HAP-1 (cell line): ENCODE results near the gene PDLIM1.
"Not testable (repeated sequence)": the region's sequence is repeated elsewhere in the genome, so short reads cannot be mapped to it uniquely, and the experiment has no call there.

Experiments
- DNase-seq, 2 experiments: peaks; one replicate each; pipeline ENCODE4 v3.0.0-alpha.2; 2016 to 2020; ENCODE audit warnings: low spot score in 2 of 2
- H3K27me3 ChIP-seq: fragments of 250-450 bp; sonication (Bioruptor Pico); 2 replicates; pipeline ENCODE4 v1.5.1; 2020; ENCODE audit warnings: low read depth, mild to moderate bottlenecking, moderate library complexity
- H3K36me3 ChIP-seq: fragments of 250-450 bp; sonication (Bioruptor Pico); replicated peaks from 2 replicates; pipeline ENCODE4 v1.5.1; 2020; ENCODE audit warnings: mild to moderate bottlenecking
- H3K4me1 ChIP-seq: fragments of 250-450 bp; sonication (Bioruptor Pico); 2 replicates; pipeline ENCODE4 v1.5.1; 2020; ENCODE audit warnings: mild to moderate bottlenecking
- H3K4me3 ChIP-seq: fragments of 250-450 bp; sonication (Bioruptor Pico); 2 replicates; pipeline ENCODE4 v1.5.1; 2020; ENCODE audit warnings: mild to moderate bottlenecking, moderate library complexity
- H3K9me3 ChIP-seq: fragments of 250-450 bp; sonication (Bioruptor Pico); 2 replicates; pipeline ENCODE4 v1.5.1; 2020; ENCODE audit warnings: mild to moderate bottlenecking, moderate library complexity
- in situ Hi-C: fragments of 300-500 bp; cut with MboI; formaldehyde crosslinking; loops from 3 replicates; pipeline ENCODE4 v1.14.3; 2020; ENCODE audit warnings: low sequenced_read_pairs, inconsistent platforms, mixed read lengths

Gene PDLIM1

GRCh38 chr10:95229724-95230627 lies 60.8 kb downstream of the PDLIM1 start:
- Histone ChIP-seq H3K36me3 (0 out of 2 replicates have a peak, but pooled peaks cover 2% of the 10 kb centered on the region), H3K9me3 (peaks cover 9% of the 10 kb centered on the region; the same call in 1 of the 2 replicates), H3K4me3 (no peak overlapping the region), H3K27me3 (no peaks in the 10 kb centered on the region), H3K4me1 (peaks cover 11% of the 10 kb centered on the region)
- in situ Hi-C loops: no loop called here
- DNase-seq: peak; percentile 66 to 80

GRCh38 chr10:95228934-95229723 lies 61.7 kb downstream of the PDLIM1 start:
- H3K4me1 ChIP-seq: peaks cover 11% of the 10 kb centered on the region
- H3K4me3 ChIP-seq, H3K36me3 ChIP-seq, H3K9me3 ChIP-seq, H3K27me3 ChIP-seq, in situ Hi-C loops, DNase-seq: not testable (repeated sequence)

GRCh38 chr10:95225136-95225535 lies 65.7 kb downstream of the PDLIM1 start:
- in situ Hi-C loops: no loop called here
- no peak overlapping the region for H3K4me3 ChIP-seq

DNA sequence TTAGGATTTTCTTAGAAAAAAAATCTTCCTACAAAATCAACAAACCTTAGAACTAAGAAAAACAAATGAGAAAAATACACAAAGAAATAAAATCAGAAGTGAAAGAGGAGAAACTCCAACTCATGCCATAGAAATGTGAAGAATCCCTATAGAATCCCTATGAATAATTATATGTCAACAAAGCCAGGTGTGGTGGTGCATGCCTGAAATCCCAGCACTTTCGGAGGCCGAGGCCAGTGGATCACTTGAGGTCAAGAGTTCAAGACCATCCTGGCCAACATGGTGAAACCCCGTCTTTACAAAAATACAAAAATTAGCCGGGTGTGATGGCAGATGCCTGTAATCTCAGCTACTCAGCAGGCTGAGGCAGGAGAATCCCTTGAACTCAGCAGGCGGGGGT lies 69.7 kb downstream of the PDLIM1 start:
- in situ Hi-C loops: no loop called here
- H3K36me3 ChIP-seq: no peaks in the 10 kb centered on the region
- no peaks in the 10 kb centered on the region for H3K27me3 ChIP-seq
- no peak for DNase-seq
- no peak overlapping the region for H3K4me3 ChIP-seq
- no peaks in the 10 kb centered on the region for H3K4me1 ChIP-seq
- no peaks in the 10 kb centered on the region for H3K9me3 ChIP-seq

More at GRCh38 chr10:95225136-95225535, 65.7 kb downstream of the PDLIM1 start:
- Histone ChIP-seq H3K9me3 (0 out of 2 replicates have a peak, but pooled peaks cover 5% of the 10 kb centered on the region), H3K36me3 (no peaks in the 10 kb centered on the region), H3K4me1 (peaks cover 6% of the 10 kb centered on the region), H3K27me3 (no peaks in the 10 kb centered on the region)
- DNase-seq: no peak

GRCh38 chr10:95220539-95220938 lies 70.3 kb downstream of the PDLIM1 start:
- Histone ChIP-seq H3K36me3 (no peaks in the 10 kb centered on the region), H3K4me3 (no peak overlapping the region), H3K9me3 (no peaks in the 10 kb centered on the region), H3K27me3 (no peaks in the 10 kb centered on the region), H3K4me1 (no peaks in the 10 kb centered on the region)
- in situ Hi-C loops: no loop called here
- no peak for DNase-seq

DNA sequence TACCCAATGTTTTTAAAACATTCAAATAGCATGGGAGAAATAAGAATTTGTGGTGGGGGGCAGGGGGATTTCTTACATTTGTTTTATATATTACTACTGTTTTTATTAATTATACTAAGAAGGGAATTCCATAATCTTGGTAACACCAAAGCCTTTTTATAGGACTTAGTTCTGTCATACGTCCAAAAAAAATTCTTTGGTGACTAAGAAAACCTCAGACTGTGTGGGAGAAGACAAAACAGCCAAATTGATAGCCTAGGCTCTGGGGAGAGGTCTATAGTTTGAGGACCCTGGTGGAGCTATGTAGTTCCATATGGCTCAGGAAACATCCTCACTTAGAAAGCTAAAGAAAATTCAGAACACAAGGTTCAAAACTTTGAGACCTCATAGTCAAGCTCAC lies 73.3 kb downstream of the PDLIM1 start:
- DNase-seq: no peak
- in situ Hi-C loops: no loop called here
- Histone ChIP-seq H3K27me3 (no peaks in the 10 kb centered on the region), H3K36me3 (no peaks in the 10 kb centered on the region), H3K4me1 (no peaks in the 10 kb centered on the region), H3K4me3 (no peak overlapping the region), H3K9me3 (no peaks in the 10 kb centered on the region)

DNA sequence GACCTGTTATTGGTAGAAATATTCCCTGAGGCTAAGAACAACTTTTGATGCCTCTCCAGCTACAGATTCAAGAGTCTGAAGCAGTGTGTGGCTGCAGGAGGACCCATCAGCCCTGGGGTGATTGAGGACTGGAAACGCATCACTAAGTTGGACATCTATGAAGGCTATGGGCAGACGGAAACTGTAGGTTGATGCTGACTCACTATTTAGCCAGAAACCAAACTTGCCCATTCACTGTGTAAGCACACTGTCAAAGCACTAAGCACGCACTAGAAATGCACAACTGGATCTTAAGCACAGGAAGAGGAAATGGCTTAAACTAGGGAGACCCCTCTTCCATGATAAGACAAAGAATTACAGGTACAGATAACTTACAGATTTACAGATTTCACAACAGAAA lies 76.0 kb downstream of the PDLIM1 start:
- no peak for DNase-seq
- in situ Hi-C loops: no loop called here
- Histone ChIP-seq H3K4me3 (no peak overlapping the region), H3K4me1 (no peaks in the 10 kb centered on the region), H3K36me3 (no peaks in the 10 kb centered on the region), H3K9me3 (no peaks in the 10 kb centered on the region), H3K27me3 (no peaks in the 10 kb centered on the region)

DNA sequence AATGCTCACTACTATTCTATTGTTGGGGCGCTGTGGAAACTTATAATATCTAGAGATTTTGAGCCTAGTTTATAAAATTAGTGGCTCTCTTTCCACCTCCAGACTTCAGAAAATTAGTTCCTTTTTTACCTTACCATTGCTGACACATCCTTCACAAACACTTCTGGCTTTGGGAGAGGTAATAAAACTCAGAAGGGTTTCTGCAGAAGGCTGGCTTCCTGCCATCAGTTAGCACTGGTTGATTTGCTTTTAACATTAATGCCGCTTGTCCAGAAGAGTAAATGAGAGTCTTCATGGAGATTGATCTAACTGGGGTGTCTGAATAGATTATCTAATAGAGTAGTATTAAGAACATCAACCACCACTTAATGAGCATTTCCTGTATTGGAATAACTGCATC lies 76.4 kb downstream of the PDLIM1 start:
- Histone ChIP-seq H3K36me3 (no peaks in the 10 kb centered on the region), H3K4me1 (no peaks in the 10 kb centered on the region), H3K4me3 (no peak overlapping the region), H3K9me3 (no peaks in the 10 kb centered on the region), H3K27me3 (no peaks in the 10 kb centered on the region)
- in situ Hi-C loops: no loop called here
- no peak for DNase-seq

GRCh38 chr10:95211606-95212279 lies 79.1 kb downstream of the PDLIM1 start:
- no peaks in the 10 kb centered on the region for H3K36me3 ChIP-seq
- H3K27me3 ChIP-seq: no peaks in the 10 kb centered on the region
- H3K4me1 ChIP-seq: no peaks in the 10 kb centered on the region
- no peak overlapping the region for H3K4me3 ChIP-seq
- in situ Hi-C loops: no loop called here
- no peaks in the 10 kb centered on the region for H3K9me3 ChIP-seq
- DNase-seq: no peak

DNA sequence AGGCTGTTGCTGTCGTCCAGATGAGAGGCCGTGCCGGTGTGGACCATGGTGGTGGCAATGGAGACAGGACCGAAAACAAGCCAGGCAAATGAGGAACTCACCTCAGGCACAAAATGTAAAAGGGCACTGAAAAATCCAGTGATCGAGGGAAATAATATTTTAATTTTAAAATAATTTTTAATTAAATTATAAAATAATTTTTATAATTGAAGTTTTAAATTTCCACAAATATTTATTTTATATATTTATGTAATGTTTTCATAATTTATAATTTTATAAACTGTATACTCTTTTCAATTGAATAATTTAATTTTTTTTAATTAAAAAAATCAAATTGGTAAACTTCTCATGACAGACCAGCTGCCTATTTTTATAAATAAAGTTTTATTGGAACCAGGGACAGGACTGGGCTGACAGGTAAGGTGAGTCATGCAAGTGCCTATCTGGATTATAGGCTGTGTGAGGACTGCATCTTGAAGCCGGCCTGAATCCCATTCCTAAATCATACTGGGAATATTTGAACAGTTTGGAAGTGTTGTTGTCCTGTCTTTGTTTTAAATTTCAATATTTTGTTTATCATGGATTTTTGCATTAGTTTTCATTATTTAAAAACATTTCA lies 81.2 kb downstream of the PDLIM1 start:
- no peak overlapping the region for H3K4me3 ChIP-seq
- H3K36me3 ChIP-seq: no peaks in the 10 kb centered on the region
- in situ Hi-C loops: no loop called here
- no peak for DNase-seq
- no peaks in the 10 kb centered on the region for H3K4me1 ChIP-seq
- H3K9me3 ChIP-seq: no peaks in the 10 kb centered on the region
- H3K27me3 ChIP-seq: no peaks in the 10 kb centered on the region

DNA sequence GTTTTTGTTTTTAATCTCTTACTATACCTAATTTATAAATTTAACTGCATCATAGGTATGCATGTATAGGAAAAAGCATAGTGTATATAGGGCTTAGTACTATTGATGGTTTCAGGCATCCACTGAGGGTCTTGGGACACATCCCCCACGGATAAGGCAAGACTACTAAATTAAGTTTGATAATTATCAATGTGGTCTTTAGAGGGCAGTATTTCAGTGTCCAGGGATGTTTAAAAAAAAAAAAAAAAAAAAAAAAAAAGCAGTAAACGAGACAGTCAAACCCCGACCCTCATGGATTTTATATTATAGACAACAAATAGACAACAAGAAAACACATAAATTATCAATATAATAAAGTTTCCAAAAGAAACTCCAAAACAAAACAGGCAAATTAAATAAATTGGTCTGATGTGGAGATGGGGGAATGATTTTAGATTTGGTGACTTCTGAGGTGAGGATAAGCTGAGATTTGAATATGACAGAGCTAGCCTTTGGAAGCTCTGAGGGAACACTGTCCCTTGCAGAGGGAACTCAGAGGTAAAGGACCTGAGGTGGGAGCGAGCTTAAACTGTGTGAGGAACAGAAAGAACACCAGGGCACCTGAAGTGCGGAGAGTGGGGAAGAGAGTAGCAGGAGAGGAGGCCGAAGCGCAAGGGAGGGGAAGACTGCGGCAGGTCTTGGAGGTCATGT lies 82.0 kb downstream of the PDLIM1 start:
- in situ Hi-C loops: no loop called here
- Histone ChIP-seq H3K27me3 (no peaks in the 10 kb centered on the region), H3K4me1 (no peaks in the 10 kb centered on the region), H3K4me3 (no peak overlapping the region), H3K9me3 (no peaks in the 10 kb centered on the region), H3K36me3 (no peaks in the 10 kb centered on the region)
- DNase-seq: peak in 1 of 2 experiments; percentile 20

DNA sequence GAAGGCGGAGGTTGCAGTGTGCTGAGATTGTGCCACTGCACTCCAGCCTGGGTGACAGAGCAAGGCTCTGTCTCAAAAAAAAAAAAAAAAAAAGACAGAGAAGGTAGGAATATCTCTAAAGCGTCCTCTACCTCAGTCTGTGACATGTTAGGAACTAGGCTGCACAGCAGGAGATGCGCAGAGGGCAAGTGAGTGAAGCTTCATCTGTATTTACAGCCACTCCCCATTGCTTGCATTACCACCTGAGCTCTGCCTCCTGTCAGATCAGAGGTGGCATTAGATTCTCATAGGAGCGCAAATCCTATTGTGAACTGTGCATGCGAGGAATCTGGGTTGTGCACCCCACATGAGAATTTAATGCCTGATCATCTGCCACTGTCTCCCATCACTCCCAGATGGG lies 87.9 kb downstream of the PDLIM1 start:
- in situ Hi-C loops: not testable (repeated sequence)

GRCh38 chr10:95201736-95202135 lies 89.1 kb downstream of the PDLIM1 start:
- Histone ChIP-seq H3K27me3 (no peaks in the 10 kb centered on the region), H3K9me3 (no peaks in the 10 kb centered on the region), H3K4me1 (no peaks in the 10 kb centered on the region), H3K4me3 (no peak overlapping the region), H3K36me3 (no peaks in the 10 kb centered on the region)
- in situ Hi-C loops: no loop called here
- DNase-seq: no peak

More for the DNA sequence above, 87.9 kb downstream of the PDLIM1 start:
- not testable (repeated sequence) for H3K36me3 ChIP-seq, H3K4me3 ChIP-seq, H3K4me1 ChIP-seq, DNase-seq, H3K27me3 ChIP-seq, H3K9me3 ChIP-seq
